ENCODE measurements around the gene EVI2A. TPM values are rescaled to one million over a fixed set of nuclear protein-coding genes. Genes with fewer than 3 reads are reported as not detected.

EVI2A gene
- total and polyA plus RNA-seq, 10 of the 15 experiments (the other 5 are each of a cell fraction or from before 2014, with no cell fraction given) = 4.6 to 78.3 (median 25.7) TPM

DNA sequence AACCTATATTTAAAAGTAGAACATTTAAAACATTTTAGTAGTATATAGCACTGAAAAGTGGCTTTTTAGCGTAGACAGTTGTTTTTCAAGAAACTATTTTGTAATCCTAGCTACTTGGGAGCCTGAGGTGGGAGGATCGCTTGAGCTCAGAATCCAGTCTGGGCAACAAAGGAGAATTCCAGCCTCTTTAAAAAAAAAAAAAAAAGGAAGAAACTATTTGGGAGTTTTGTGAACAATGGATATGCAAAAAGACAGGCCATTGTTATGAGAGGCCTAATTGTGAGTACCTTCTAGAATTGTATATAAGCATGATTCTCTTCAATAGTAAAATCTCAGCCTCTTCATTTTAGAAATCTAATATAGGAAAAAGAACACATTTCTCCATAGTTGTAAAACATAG lies 42.0 kb downstream of the EVI2A start:
- Histone ChIP-seq H3K36me3 (ENCODE audit: control insufficient read depth in 2 of 2, insufficient read depth in 2 of 2, low read length in 1 of 2) (peaks cover 0 to 7% of the 10 kb centered on the region in 2 experiments; a peak in 2 of 4 replicates), H3K27ac (ENCODE audit: control insufficient read depth, insufficient read depth) (no peak overlapping the region), H4K20me1 (ENCODE audit: control insufficient read depth, insufficient read depth) (no peaks in the 10 kb centered on the region), H3K4me2 (ENCODE audit: control insufficient read depth, insufficient read depth) (no peak overlapping the region), H3K27me3 (replicated peaks in 1 of 2; ENCODE audit: control insufficient read depth in 2 of 2, insufficient read depth in 2 of 2, low read length in 1 of 2) (no peaks in the 10 kb centered on the region), H3K79me2 (ENCODE audit: control insufficient read depth, insufficient read depth, low read length) (no peaks in the 10 kb centered on the region), H2AFZ (ENCODE audit: control insufficient read depth, low read depth, low read length) (no peak overlapping the region), H3K9me3 (replicated peaks; ENCODE audit: control insufficient read depth, insufficient read depth, low read length) (no peaks in the 10 kb centered on the region), H3K4me3 (no peak overlapping the region), H3K9ac (ENCODE audit: control insufficient read depth, insufficient read depth, low read length) (no peak overlapping the region), H3K4me1 (ENCODE audit: control insufficient read depth, insufficient read depth, low read length) (no peaks in the 10 kb centered on the region)
- SMC1A ChIA-PET (ENCODE audit: uncharacterized antibody, unreplicated experiment) = interaction anchor here (0.6 kb wide), 2 partner anchors 13 to 397 kb away, joined by 3 to 6 read pairs; no protein-coding TSS in a partner anchor
- RAD21 ChIA-PET (ENCODE audit: unreplicated experiment) = no interaction called here
- in situ Hi-C loops (cut with MboI) (no loop called here), intact Hi-C loops (cut with micrococcal nuclease; ENCODE audit: unreplicated experiment) (no loop called here)
- CTCF ChIA-PET = no interaction called here
- BruUV-seq (replicated peaks) = no TSS peak
- no peak for FAIRE-seq
- WGBS (ENCODE audit: insufficient coverage, insufficient replicate concordance, low lambda C conversion rate, missing lambda C conversion rate) = 91% methylated on average over 2 of the region's 2 CpGs
- no peak for DNase-seq (ENCODE audit: low read depth, low spot score)
- TF ChIP-seq SMC3 (IDR thresholded peaks at IDR 0.05; ENCODE audit: borderline replicate concordance, low read length) (no peak), CREB1 (IDR thresholded peaks at IDR 0.05; ENCODE audit: low read depth) (no peak), TCF12 (IDR thresholded peaks at IDR 0.05; ENCODE audit: low read depth, low read length) (no peak), SREBF1 (IDR thresholded peaks at IDR 0.05; ENCODE audit: low read length) (no peak), HDAC2 (IDR thresholded peaks at IDR 0.05) (no peak), RUNX3 (IDR thresholded peaks at IDR 0.05; ENCODE audit: low read length) (no peak), MXI1 (IDR thresholded peaks at IDR 0.05; ENCODE audit: low read depth, low read length) (no peak), EED (IDR thresholded peaks at IDR 0.05; ENCODE audit: low read depth) (no peak), CREM (IDR thresholded peaks at IDR 0.05; ENCODE audit: low read depth) (no peak)
- TF ChIP-seq, protein P1, sequence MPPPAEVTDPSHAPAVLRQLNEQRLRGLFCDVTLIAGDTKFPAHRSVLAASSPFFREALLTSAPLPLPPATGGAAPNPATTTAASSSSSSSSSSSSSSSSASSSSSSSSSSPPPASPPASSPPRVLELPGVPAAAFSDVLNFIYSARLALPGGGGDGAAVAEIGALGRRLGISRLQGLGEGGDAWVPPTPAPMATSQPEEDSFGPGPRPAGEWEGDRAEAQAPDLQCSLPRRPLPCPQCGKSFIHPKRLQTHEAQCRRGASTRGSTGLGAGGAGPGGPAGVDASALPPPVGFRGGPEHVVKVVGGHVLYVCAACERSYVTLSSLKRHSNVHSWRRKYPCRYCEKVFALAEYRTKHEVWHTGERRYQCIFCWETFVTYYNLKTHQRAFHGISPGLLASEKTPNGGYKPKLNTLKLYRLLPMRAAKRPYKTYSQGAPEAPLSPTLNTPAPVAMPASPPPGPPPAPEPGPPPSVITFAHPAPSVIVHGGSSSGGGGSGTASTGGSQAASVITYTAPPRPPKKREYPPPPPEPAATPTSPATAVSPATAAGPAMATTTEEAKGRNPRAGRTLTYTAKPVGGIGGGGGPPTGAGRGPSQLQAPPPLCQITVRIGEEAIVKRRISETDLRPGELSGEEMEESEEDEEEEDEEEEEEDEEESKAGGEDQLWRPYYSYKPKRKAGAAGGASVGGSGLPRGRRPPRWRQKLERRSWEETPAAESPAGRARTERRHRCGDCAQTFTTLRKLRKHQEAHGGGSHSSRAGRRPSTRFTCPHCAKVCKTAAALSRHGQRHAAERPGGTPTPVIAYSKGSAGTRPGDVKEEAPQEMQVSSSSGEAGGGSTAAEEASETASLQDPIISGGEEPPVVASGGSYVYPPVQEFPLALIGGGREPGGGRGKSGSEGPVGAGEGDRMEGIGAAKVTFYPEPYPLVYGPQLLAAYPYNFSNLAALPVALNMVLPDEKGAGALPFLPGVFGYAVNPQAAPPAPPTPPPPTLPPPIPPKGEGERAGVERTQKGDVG (CRISPR knock-in tag; IDR thresholded peaks at IDR 0.05) = no peak
- TF ChIP-seq, protein P2, sequence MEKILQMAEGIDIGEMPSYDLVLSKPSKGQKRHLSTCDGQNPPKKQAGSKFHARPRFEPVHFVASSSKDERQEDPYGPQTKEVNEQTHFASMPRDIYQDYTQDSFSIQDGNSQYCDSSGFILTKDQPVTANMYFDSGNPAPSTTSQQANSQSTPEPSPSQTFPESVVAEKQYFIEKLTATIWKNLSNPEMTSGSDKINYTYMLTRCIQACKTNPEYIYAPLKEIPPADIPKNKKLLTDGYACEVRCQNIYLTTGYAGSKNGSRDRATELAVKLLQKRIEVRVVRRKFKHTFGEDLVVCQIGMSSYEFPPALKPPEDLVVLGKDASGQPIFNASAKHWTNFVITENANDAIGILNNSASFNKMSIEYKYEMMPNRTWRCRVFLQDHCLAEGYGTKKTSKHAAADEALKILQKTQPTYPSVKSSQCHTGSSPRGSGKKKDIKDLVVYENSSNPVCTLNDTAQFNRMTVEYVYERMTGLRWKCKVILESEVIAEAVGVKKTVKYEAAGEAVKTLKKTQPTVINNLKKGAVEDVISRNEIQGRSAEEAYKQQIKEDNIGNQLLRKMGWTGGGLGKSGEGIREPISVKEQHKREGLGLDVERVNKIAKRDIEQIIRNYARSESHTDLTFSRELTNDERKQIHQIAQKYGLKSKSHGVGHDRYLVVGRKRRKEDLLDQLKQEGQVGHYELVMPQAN (conservative IDR thresholded peaks at IDR 0.05) = no peak
- POLR2A ChIA-PET = interaction anchor here (0.7 kb wide), 1 partner anchor 422 kb away, joined by 3 read pairs; no protein-coding TSS in a partner anchor
- ATAC-seq = no peak

Measured in GM12878 (cell line).